ENCODE results near the gene SNX5.

The SNX5 gene

DNA sequence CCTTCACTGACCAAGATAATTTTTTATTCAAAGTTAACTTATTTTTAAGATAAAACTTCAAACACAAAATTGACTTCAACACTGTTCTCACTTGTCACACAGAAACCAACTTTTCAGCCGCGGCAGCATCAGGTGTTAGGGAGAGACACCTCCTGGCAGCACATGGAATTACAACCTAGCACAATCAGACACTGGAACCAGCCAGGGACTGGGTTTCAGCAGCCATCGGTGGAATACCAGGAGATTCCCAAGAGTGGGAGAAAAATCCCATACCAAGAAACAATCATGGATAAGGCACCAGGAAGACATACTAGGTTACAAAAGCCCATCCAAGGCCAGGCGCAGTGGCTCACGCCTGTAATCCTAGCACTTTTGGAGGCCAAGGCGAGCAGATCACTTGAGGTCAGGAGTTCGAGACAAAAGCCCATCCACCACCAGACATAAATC, 70.0 kb downstream of the SNX5 start:
- Histone ChIP-seq H3K4me1 (peaks cover 65 to 80% (median 71%) of the 10 kb centered on the region in 10 experiments), H3K36me3 (no peaks in the 10 kb centered on the region), H3K9me3 (replicated peaks in 1 of 11) (peaks cover 0 to 7% (median 2%) of the 10 kb centered on the region in 11 experiments; a peak in 10 of 22 replicates), H3K4me2 (peak overlapping the region in 1 of 11 experiments; percentile 24; a peak in 2 of 22 replicates), H3K4me3 (no peak overlapping the region), H3K9ac (no peak overlapping the region), H3K27me3 (peaks cover 0 to 9% (median 0%) of the 10 kb centered on the region in 11 experiments; a peak in 2 of 22 replicates), H4K20me1 (no peaks in the 10 kb centered on the region), H3K27ac (no peak overlapping the region)
- no peak for TF ChIP-seq Cebpa-rat (IDR thresholded peaks at IDR 0.05)

DNA sequence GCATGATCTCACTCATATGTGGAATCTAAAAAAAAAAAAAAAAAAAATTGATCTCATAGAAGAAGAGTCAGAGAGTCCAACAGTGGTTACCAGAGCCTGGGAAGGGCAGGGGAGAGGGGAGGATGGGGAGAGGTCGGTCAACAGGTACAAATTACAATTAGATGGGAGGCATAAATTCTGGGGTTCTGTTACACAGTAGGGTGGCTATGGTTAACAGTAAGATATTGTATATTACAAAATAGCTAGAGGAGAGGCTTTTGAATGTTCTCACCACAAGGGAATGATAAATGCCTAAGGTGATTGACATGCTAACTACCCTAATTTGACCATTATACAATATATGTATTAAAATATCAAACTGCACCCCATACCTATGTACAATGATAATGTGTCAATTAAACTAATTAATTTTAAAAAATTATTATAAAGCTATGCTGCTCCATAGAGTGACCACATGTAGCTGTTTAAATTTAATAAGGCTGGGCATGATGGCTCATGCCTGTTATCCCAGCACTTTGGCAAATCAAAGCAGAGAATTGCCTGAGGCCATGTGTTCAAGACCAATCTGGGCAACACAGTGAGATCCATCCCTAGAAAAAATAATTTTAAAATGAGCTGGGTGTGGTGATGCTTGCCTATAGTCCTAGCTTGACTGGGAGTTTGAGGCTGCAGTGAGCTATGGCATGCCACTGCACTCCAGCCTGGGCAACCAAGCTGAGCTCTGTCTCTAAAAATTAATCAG, 70.9 kb downstream of the SNX5 start:
- peak overlapping the region in 2 of 11 experiments; percentile 3 to 85; a peak in 3 of 22 replicates for H3K4me2 ChIP-seq
- no peak overlapping the region for H3K27ac ChIP-seq
- no peak overlapping the region for H3K4me3 ChIP-seq
- H3K27me3 ChIP-seq, result peaks cover 0 to 9% (median 0%) of the 10 kb centered on the region in 11 experiments; a peak in 2 of 22 replicates
- peaks cover 57 to 80% (median 65%) of the 10 kb centered on the region in 10 experiments for H3K4me1 ChIP-seq
- H3K36me3 ChIP-seq, result no peaks in the 10 kb centered on the region
- H3K9me3 ChIP-seq (replicated peaks in 1 of 11), result peaks cover 0 to 3% (median 0%) of the 10 kb centered on the region in 11 experiments; a peak in 9 of 22 replicates
- no peak for TF ChIP-seq Cebpa-rat (IDR thresholded peaks at IDR 0.05)
- no peak overlapping the region for H3K9ac ChIP-seq
- no peaks in the 10 kb centered on the region; a peak in 1 of 22 replicates for H4K20me1 ChIP-seq

- Histone ChIP-seq H3K36me3 (no peaks in the 10 kb centered on the region), H3K9me3 (replicated peaks in 1 of 11) (peaks cover 0 to 12% (median 8%) of the 10 kb centered on the region in 11 experiments; a peak in 15 of 22 replicates), H3K9ac (peak overlapping the region in 2 of 11 experiments; percentile 17 to 50; a peak in 3 of 22 replicates), H4K20me1 (no peaks in the 10 kb centered on the region; a peak in 1 of 22 replicates), H3K4me1 (peaks cover 49 to 80% (median 57%) of the 10 kb centered on the region in 10 experiments), H3K27ac (peak overlapping the region in 1 of 11 experiments; percentile 41; a peak in 1 of 22 replicates), H3K27me3 (peaks cover 0 to 9% (median 0%) of the 10 kb centered on the region in 11 experiments; a peak in 2 of 22 replicates), H3K4me2 (peak overlapping the region; percentile 68 to 88 (median 82); a peak in 20 of 22 replicates), H3K4me3 (no peak overlapping the region)
- TF ChIP-seq Cebpa-rat (IDR thresholded peaks at IDR 0.05), result no peak
Measured at GRCh38 chr20:17896771-17897369, 71.7 kb downstream of the SNX5 start.

DNA sequence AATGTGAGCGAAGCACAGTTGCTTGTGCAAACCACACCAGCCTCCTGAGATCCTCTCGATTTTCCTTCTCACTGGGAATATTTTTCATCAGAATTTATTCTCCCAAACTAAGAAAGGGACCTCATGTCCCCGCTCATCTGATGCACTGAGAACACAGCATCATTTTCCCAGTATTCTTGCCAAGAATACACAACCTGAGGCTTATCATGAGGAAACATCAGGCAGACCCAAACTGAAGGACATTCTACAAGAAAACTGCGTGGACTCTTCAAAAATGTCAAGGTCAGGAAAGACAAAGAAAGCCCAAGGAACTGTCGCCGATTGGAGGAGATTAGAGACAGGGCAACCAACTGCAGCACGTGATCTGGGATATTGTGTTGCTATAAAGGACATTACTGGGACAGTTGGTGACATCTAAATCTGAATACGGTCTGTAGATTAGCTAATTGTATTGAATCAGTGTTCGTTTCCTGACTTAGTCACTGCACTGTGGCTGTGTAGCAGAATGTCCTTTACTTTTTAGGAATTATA, 72.3 kb downstream of the SNX5 start:
- Histone ChIP-seq H3K27me3 (peaks cover 0 to 9% (median 0%) of the 10 kb centered on the region in 11 experiments; a peak in 2 of 22 replicates), H3K9me3 (replicated peaks in 1 of 11) (peaks cover 0 to 18% (median 13%) of the 10 kb centered on the region in 11 experiments; a peak in 18 of 22 replicates), H3K4me3 (peak overlapping the region in 3 of 10 experiments; percentile 11 to 41 (median 28); a peak in 2 of 20 replicates), H3K9ac (peak overlapping the region in 10 of 11 experiments; percentile 1 to 68 (median 36); a peak in 16 of 22 replicates), H3K4me2 (peak overlapping the region; percentile 68 to 88 (median 82)), H3K27ac (peak overlapping the region in 8 of 11 experiments; percentile 1 to 53 (median 23); a peak in 10 of 22 replicates), H3K4me1 (peaks cover 43 to 76% (median 50%) of the 10 kb centered on the region in 10 experiments), H3K36me3 (no peaks in the 10 kb centered on the region), H4K20me1 (no peaks in the 10 kb centered on the region; a peak in 1 of 22 replicates)
- TF ChIP-seq Cebpa-rat (IDR thresholded peaks at IDR 0.05), result no peak

DNA sequence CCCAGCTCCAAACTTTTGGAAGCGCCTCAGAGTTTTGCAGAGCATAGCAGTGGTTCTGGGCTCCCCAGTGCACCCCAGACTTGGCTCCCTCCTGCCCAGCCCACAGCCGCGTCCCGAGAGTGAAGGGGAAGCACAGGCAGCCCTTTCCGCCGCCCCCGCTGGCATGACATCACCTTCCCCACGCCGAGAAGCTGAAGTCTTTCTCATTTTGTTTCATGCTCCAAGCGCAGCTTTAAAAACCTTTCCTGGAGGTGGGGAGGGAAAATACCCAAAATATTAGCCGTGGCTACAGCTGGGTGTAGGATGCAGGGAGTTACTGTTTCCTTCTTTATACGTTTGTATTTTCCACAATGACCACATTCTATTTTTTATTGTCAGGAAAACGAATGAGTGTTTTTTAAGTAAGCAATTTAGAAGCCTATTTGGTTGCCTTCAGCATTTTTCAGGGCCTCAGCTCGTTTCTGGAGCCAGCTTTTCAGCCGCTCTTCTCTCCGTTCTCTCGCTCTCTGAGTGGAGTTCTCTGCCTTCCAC, 72.9 kb downstream of the SNX5 start:
- Histone ChIP-seq H4K20me1 (no peaks in the 10 kb centered on the region; a peak in 1 of 22 replicates), H3K9ac (peak overlapping the region in 10 of 11 experiments; percentile 1 to 68 (median 36); a peak in 19 of 22 replicates), H3K4me2 (peak overlapping the region; percentile 68 to 88 (median 82)), H3K9me3 (replicated peaks in 1 of 11) (peaks cover 0 to 24% (median 18%) of the 10 kb centered on the region in 11 experiments; a peak in 20 of 22 replicates), H3K27ac (peak overlapping the region in 8 of 11 experiments; percentile 1 to 53 (median 23); a peak in 11 of 22 replicates), H3K4me3 (peak overlapping the region in 6 of 10 experiments; percentile 5 to 41 (median 18); a peak in 6 of 20 replicates), H3K36me3 (no peaks in the 10 kb centered on the region), H3K4me1 (peaks cover 37 to 70% (median 45%) of the 10 kb centered on the region in 10 experiments), H3K27me3 (peaks cover 0 to 9% (median 0%) of the 10 kb centered on the region in 11 experiments; a peak in 2 of 22 replicates)
- TF ChIP-seq Cebpa-rat (IDR thresholded peaks at IDR 0.05), result no peak

- no peak overlapping the region for H3K9ac ChIP-seq
- H4K20me1 ChIP-seq, result no peaks in the 10 kb centered on the region; a peak in 1 of 22 replicates
- peaks cover 0 to 9% (median 0%) of the 10 kb centered on the region in 11 experiments; a peak in 2 of 22 replicates for H3K27me3 ChIP-seq
- no peak for TF ChIP-seq Cebpa-rat (IDR thresholded peaks at IDR 0.05)
- H3K4me1 ChIP-seq, result peaks cover 24 to 62% (median 28%) of the 10 kb centered on the region in 10 experiments
- H3K4me2 ChIP-seq, result peak overlapping the region in 3 of 11 experiments; percentile 29 to 85 (median 62); a peak in 5 of 22 replicates
- no peak overlapping the region for H3K4me3 ChIP-seq
- no peak overlapping the region; a peak in 1 of 22 replicates for H3K27ac ChIP-seq
- no peaks in the 10 kb centered on the region; a peak in 1 of 22 replicates for H3K36me3 ChIP-seq
- peaks cover 18 to 39% (median 36%) of the 10 kb centered on the region in 11 experiments for H3K9me3 ChIP-seq (replicated peaks in 1 of 11)
Measured at GRCh38 chr20:17893445-17893844, 75.1 kb downstream of the SNX5 start.

DNA sequence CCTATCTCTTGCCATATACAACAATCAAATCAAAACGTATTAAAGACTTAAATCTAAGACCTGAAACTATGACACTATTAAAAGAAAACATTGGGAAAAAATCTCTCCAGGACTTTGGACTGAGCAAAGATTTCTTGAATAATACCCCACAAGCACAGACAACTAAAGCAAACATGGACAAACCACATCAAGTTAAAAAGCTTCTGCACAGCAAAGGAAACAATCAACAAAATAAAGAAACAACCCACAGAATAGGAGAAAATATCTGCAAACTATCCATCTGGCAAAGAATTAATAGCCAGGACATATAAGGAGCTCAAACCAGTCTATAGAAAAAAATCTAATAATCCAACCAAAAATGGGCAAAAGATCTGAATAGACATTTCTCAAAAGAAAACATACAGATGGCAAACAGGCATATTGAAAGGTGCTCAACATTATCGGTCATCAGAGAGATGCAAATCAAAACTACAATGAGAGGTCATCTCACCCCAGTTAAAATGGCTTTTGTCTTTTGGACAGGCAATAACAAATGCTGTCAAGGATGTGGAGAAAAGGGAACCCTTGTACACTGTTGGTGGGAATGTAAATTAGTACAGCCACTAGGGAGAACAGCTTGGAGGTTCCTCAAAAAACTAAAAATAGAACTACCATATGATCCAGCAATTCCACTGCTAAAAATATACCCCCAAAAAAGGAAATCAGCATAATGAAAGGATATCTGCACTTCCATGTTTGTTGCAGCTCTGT, 76.2 kb downstream of the SNX5 start:
- Histone ChIP-seq H3K27ac (peak overlapping the region in 1 of 11 experiments; percentile 30; a peak in 1 of 22 replicates), H3K4me3 (no peak overlapping the region), H3K9me3 (replicated peaks in 1 of 11) (peaks cover 18 to 39% (median 36%) of the 10 kb centered on the region in 11 experiments), H4K20me1 (no peaks in the 10 kb centered on the region; a peak in 1 of 22 replicates), H3K27me3 (peaks cover 0 to 9% (median 0%) of the 10 kb centered on the region in 11 experiments; a peak in 2 of 22 replicates), H3K9ac (no peak overlapping the region), H3K4me2 (peak overlapping the region in 3 of 11 experiments; percentile 29 to 85 (median 62); a peak in 6 of 22 replicates), H3K36me3 (no peaks in the 10 kb centered on the region; a peak in 1 of 22 replicates), H3K4me1 (peaks cover 24 to 56% (median 28%) of the 10 kb centered on the region in 10 experiments)
- TF ChIP-seq Cebpa-rat (IDR thresholded peaks at IDR 0.05), result no peak
